Mucosa of gallbladder (tissue), 1 donor: ENCODE measurements around the gene CCDC9B. TPM values are rescaled to one million over a fixed set of nuclear protein-coding genes. Genes with fewer than 3 reads are reported as not detected.

Experiments used
- DNase-seq: peaks from one replicate; pipeline ENCODE4 v3.0.0-alpha.2; 2020; ENCODE audit warnings: low spot score
- total RNA-seq: library from RNA; stranded (reverse); gene quantifications from one replicate; pipeline ENCODE4 v1.2.1, GENCODE V29; 2021
- donor health status: DM: no; HTN: no; CAD: no.

The CCDC9B gene
- total RNA-seq, 1 donor from 2014 or later = 107 TPM

- no peak for DNase-seq
These were observed 47.7 kb downstream of the CCDC9B start for GRCh38 chr15:40293006-40293405.

DNA sequence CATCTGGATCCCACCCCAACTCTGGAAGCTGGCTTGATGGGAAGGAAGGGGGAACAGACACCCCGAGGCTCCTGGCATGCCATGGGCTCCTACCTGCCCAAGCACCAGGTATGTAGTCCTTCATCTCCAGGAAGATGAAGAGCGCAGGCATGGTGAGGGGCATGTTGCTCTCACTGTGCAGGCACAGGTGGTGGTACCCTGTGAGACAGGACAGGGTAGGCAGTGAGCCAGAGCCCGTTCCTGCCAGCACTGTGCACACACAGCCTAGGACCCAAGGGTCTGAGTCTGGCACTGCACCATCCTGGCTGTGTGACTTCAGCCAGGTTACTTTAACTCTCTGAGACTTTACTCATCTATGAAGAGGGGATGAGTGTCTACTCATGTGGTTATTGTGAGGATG is 48.5 kb downstream of the CCDC9B start:
- DNase-seq = no peak

GRCh38 chr15:40290918-40291574 is 49.7 kb downstream of the CCDC9B start:
- no peak for DNase-seq

DNA sequence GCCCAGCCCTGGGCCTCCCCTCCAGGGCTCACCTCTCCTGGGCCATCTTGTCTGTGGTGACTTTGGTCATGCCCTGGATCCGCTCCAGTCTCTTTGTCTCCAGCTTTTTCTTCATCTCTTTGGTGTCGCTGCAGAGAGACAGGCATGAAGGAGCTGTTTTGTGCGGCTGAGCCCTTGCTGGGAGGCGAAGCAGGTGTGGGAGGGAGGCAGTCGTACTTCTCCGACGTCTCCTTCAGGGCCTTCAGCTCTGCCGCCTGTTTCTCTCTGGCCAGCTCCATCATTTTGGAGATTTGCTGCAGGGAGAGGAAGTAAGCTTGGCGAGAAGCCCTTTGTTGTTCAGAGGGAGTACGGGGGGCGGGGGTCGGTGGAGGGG is 50.2 kb downstream of the CCDC9B start:
- DNase-seq = no peak

DNA sequence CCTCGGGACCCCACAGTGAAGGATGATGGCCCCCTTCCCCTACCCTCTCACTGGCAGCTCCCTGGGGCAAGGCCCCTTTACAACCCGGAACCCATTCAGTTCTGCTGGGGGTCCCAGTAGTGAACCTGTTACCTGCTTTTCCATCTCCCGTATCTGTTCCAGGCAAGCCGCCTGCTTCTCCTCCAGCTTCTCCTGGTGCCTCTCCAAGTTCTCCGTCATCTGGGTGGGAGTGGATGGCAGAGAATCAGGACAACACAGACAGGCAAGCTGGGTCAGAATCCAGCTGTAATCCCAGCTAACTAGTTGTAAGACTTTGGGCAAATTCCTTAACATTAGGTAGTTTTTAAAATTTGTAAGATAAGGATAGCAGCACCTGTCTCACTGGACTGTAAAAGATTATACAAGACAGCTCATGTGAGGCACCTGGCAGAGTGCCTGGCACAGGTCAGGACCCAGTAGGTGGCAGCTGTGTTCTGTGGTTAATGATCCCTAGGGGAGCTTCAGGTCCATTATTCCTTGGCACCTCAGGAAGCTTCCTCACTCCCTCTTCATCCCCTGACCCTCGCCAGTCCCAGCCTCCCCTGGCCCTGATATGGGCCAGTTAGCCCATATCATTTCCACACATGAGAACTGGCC is 51.5 kb downstream of the CCDC9B start:
- peak; percentile 90 for DNase-seq

DNA sequence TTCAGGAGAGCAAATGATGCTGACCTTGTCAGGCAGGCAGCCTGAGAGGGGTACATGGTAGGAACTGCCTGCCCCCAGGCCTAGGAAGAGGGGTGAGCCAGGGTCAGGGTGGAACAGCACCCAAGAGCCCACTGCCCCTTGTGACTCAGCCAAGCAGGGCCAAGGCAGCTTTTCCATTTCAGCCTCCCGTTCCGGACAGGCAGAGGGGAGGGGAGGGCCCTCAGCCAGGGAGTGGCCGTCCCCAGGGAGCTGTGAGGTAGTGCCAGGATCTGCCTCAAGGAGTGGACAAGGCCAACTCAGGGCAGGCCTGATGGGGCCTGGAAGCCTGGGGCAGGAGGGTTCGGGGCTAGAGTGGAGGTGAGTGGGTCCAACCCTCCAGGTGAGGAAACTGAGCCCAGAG is 52.8 kb downstream of the CCDC9B start:
- DNase-seq = no peak

DNA sequence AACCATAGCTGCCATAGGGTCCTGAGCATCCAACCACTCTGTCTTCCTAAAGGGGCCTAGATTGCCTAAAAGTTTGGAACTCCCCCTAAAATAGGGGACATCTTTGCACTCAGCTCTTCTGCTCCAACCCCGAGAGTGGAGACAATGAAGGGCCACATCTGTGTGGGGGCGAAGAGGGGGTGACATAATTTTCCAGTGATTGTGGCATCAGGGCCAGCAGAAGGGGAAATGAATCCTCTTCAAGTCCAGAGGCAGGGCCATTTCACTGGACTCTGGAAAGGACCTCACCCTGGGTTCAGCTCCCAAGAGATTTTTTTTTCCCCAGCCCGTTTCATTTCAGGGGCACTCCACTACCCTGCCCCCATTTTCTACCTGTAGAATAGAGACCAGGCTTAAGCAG is 53.2 kb downstream of the CCDC9B start:
- DNase-seq = no peak

GRCh38 chr15:40286794-40287193 is 53.9 kb downstream of the CCDC9B start:
- DNase-seq = no peak

GRCh38 chr15:40286061-40286532 is 54.6 kb downstream of the CCDC9B start:
- no peak for DNase-seq

DNA sequence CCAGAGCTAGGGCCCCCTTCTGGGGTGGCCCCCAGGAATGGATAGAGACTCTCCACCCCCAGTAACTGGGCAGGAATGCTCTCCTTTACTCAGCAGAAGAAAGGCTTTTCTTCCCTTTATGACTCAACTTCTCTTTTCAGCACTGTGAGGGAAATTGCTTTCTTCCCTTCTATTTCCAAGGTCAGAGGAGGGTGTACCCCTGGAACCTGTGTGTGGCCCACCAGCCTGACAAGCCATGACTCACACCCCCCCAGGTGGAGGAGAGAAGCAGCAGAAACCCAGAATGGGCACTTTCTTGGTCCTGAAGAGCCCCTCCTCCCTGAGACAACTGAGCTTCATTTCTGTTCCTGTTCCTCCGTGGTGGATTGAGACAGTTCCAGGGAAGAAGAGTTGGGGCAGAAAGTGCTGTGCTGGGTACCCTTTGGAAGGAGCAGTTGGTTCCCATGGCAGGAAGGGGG is 55.2 kb downstream of the CCDC9B start:
- no peak for DNase-seq

DNA sequence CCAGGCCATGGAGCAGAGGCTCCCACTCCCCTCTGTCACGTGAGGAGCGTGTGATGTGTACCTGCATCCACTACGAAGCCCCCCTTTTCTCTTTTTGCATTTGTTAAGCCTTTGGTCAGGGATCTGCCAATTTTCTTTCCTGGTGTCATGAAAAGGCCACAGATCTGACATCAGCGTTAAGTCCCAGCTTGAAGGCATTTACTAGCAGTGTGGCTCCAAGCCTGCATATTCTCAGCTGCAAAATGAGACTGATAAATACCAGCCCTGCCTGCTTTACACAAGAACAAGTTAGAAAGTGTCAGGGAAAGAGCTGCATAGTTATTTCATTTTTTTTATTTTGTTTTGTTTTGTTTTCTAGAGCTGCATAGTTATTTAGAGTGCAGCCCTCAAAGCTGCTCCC is 55.6 kb downstream of the CCDC9B start:
- DNase-seq = no peak

DNA sequence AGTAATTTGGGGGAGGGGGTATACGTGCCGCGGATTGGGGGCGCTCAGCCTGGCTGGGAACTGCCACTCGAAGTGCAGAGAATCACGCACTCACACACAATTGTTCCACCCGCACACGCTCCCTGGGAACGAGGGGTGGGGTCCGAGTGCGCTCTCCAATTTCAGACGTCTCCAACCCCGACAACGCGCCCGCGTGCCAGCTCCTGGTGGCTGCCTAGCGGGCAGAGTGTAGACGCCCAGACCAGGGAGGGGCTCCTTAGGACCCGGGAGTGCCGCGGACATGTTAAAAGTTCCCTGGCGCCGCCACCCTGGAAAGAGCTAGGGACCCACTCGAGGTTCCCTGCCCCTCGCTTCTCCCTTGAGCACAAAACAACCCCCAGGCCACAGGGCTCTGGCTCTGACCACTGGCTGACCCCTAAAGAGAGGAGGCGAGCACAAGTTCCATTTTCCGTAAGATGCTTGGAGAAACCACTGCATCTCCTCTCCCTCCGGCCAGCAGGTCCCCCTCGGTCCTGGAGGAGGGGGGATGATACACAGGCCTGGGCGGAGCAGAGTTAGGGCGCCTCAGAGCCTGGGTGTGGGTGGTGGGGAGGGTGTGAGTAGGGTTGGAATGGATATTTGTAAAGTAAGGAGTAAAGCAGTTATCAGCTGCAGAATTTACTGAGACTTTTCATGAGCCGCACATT is 57.0 kb downstream of the CCDC9B start:
- DNase-seq = no peak

GRCh38 chr15:40282869-40283614 is 57.7 kb downstream of the CCDC9B start, which contains the start of gene ANKRD63:
Gene ANKRD63 (minus strand): TSS chr15:40283064. CDS start chr15:40282586, 478 bp downstream.
- DNase-seq = no peak

DNA sequence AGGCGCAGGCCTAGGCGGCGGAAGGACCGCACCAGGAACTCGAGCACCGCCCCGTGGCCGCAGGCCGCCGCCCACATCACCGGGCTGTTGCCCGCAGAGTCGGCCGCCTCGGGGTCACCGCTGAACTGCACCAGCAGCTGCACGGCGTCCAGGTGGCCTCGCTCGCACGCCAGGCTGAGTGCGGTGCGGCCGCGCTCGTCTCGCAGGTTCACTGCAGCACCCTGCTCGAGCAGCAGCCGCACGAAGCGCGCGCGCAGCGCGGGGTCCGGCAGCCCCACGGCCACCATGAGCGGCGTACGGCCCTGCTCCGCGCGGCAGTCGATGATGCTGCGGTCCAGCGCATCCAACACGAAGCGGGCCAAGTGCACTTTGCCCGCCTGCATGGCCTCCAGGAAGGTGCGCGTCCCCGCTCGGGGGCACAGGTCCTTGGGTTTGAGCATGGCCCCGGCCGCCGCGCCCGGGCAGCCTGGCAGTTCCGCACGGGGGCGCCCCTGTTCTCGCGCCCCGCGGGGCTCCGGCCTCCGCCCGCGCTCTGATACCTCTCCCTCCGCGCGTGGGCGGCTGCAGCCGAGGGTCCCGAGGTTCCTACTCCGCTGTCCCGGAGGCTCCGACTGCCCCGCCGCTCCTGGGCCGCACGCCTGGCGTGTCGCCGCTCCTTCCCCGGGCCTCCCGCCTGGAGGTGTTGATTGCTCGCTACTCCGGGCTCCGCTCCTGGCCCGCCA is 58.4 kb downstream of the CCDC9B start:
- peak; percentile 38 for DNase-seq

DNA sequence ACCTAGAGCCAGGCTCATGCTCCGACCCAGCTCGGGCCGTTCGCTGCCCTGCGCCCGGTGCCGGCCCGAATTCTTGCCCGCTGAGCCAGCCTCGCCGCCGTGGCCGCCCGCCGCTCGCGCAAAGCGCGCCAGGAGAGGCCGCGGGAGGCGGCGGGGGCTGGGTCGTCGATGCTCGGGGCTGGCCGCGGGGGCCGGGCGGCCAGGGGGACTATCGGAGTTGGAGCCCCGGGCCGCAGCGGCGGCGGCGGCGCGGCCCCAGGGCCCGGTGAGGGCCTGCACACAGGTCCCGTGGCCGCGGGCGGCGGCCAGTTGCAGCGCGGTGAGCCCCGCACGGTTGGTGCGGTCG is 59.0 kb downstream of the CCDC9B start:
- no peak for DNase-seq

Other genes starting within 250 kb of the CCDC9B start
- gene BMF, start 232.1 kb downstream of the CCDC9B start, total RNA-seq = 36.2 TPM
- gene BUB1B, start 179.9 kb downstream of the CCDC9B start, total RNA-seq = 1.4 TPM
- 7.9 TPM for gene PAK6, start 101.9 kb downstream of the CCDC9B start, total RNA-seq
- 1.6 TPM for gene ANKRD63, start 57.9 kb downstream of the CCDC9B start, total RNA-seq
- gene PLCB2, start 33.0 kb downstream of the CCDC9B start, total RNA-seq = 36.4 TPM
- gene INAFM2, start 17.2 kb downstream of the CCDC9B start, total RNA-seq = 44.2 TPM
- gene PHGR1, start 10.1 kb upstream of the CCDC9B start, total RNA-seq = 9.1 TPM
- 3.5 TPM for gene DISP2, start 17.3 kb upstream of the CCDC9B start, total RNA-seq
- 12.2 TPM for gene KNSTRN, start 41.8 kb upstream of the CCDC9B start, total RNA-seq
- 123 TPM for gene IVD, start 64.9 kb upstream of the CCDC9B start, total RNA-seq
- 33.1 TPM for gene BAHD1, start 100.0 kb upstream of the CCDC9B start, total RNA-seq
- gene CHST14, start 130.0 kb upstream of the CCDC9B start, total RNA-seq = 15.8 TPM
- gene CCDC32, start 224.1 kb upstream of the CCDC9B start, total RNA-seq = 33.0 TPM
- gene RPUSD2, start 228.4 kb upstream of the CCDC9B start, total RNA-seq = 8.1 TPM